NCI-H128 (cell line): ENCODE results near the gene DENND1B.

ENCODE experiments used
- DNase-seq: peaks from one replicate; lab custom pipeline; 2025; ENCODE audit not compliant: unreplicated experiment; lab: John Stamatoyannopoulos, UW

Gene DENND1B

DNA sequence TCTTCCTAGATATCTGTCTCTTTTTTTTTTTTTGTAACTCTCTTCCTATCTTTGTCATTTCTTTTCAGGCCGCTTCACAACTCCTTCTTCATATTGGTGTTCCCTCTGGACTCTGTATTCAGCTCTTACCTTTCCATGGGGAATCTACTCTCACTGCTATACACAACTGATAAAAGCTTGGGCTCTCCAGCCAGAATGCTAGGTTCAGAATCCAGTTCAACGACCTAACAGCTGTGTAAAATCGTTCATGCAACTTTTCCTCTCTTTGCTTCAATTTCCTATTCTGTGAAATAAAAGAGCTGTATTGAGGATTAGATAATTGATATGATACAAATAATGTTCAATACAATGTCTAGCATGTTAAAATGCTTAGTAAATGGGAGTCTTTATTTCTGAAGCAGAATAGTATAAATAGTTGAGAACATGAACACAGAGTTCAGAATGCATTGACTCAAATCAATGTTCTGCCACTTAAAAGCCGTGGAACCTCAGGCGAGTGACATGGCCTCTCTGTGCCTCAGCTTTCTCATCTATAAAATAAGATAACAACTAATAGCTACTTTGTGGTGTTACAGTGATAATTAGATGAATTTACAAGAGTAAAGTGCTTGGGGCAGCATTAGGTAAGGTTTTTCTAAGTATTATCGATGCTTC, 88.5 kb downstream of the DENND1B start:
- DNase-seq = no peak

DNA sequence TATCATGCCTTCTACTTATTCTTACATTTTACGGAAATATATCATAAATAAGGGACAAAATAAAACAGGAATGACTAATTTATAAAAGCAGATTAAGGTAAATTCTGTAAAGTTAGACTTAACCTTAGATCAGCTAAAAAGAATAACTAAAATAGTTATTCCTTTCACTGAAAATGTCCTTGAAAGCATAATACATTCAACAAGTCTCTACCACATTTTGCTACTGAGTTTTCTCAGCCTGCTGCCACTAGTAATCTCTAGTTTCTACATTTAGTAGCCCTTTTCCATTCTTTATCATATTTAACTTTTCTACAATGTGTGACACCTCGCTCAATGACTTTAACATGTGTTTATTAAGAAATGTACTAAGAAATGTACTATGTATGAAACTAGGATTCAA, 89.0 kb downstream of the DENND1B start:
- no peak for DNase-seq

DNA sequence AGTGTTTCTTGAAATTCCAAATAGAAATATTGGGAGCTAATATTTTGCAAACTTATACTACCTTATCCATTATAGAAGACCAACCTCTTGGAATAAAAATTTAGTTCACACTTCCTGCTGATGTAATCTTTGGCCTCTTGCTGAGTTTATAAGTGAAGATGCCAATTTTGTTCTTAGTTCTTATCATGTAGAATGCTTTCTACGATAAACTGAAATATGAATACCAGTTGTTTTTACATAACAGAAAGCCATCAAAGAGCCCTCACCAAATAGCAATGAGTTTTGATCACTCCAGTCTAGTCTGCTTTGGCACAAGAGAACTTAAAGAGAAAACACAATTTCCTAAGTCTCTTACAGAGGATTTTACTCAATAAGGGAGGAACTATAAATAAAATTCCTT, 89.5 kb downstream of the DENND1B start:
- no peak for DNase-seq

DNA sequence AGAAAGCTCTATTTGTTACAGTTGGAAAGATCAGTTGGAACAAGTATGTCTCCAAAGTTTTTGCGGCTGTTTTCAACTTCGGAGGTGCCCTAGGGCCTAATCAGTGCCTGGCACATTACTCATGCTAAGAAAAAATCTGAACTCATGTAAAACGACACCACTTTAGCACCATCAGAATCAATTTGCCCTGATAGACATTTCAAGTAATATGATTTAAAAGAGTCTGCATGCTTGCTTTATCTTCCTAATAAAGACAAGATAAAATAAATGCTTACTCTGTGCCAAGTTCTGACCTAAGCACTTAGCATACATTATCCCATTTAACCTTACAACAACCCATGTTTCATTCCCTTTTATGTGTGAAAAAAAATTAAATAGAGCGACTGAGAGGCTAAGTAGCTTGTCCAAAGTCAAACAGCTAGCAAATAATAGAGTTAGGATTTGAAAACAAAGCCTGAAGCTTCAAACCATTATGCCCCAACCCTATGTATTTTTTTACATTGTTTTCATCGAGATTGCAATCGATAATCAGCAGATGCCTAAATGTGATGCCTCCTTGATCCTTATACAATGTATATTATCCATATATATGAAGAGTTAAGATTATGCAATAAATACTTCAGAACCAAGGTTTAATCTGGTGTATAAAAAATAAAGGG, 91.3 kb downstream of the DENND1B start:
- no peak for DNase-seq

DNA sequence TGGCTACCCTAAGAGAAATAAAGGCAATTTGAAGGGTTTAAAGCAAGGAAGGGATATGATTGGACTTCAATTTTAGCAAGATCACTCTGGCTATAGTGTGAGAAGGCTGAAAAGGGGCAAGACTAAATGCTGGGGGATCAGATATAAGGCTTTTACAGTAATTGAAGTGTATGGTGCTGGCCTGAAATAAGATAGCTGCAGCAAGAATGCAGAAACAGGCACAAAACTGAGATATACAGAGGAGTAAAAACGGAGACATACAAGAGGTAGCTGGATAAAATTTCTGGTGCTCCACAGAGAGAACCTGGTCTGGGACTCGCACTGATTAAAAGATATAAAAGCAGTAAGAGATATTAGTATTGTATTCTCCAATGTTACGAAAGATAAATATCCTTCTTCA, 92.0 kb downstream of the DENND1B start:
- DNase-seq = no peak

DNA sequence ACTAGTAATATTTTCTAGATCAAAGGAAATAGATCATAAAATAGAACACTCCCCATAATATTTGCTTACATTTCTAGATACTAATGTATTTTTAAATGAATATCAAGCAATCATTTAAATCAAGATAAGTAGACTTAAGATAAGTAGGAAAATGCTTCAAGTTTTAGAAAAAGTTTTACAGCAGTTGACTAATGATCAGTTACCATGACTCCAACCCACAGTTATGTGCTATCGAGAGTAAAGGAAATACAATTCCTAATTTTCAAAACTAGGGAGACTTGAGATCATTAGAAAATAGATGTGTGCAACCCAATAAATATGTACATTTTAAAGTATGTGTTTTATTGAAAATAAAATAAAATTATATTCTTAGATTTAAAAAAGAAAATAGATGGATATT, 95.0 kb downstream of the DENND1B start:
- DNase-seq = no peak

DNA sequence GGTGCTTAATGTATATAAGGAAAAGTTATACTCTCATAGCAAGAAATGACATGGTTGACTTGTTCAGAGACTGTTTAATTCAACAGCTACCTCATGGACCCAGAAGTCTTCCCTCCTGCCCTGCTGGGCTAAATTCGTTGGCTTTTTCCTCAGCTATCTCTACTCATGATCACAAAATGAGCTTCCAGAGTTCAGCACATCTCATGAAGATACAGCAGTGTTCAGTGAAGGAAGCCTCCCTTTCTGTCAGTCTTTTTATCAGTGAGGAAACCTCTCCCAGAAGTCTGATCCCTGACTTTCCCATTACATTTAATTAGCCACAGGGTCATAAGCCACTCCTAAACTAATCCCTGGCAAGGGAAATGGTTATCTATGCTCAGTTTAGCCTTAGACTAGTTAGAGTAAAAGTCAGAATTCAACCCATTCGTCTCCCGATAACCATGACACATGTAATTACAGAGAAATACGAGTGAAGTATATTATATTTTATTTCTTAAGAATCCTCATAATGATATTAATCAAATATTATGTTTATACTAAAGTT, 97.5 kb downstream of the DENND1B start:
- no peak for DNase-seq

DNA sequence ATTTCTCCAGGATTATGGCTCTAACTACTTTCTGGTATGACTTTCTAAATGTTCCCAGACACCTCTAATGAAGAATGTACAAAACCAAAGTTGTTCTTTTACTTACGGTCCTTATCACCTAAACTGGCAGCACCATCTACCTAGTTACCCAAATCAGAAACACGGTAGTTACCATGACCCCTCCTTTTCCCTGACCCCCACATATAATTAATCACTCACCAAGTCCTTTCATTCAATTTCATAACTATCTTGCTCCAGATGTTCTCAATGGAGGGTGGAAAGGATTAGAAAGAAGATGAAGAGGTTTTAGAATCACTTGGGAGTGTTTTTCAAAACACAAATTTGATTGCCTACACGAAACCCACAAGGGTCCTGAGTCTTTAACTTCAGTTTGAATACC, 98.0 kb downstream of the DENND1B start:
- no peak for DNase-seq

DNA sequence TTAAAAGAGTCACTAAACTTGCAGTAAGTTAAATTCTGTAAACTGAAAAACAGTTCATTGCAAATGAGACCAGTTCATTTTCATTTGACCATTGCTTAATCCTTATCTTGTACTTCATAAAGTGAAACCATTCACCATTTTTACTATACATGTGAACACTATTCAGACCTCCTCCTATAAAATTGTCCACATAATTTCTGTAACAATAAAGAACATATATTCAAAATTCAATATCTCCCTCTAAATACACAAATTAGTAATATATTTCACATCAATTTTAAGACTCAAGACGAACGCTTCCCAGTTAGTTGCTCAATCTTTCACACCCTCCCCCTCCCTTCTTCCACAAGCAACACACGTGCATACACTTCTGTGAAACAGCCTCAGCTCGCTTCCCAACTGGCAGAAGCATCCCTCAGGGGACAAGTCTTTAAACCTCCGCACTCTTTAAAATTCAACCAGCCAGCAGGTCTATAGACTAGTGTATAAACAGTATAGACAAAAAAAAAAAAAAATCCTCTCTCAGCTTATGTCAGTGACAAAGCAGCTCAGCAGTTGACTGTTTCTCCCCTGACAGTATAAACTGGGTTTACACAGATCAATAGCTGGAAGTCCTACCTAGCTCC, 99.6 kb downstream of the DENND1B start:
- DNase-seq = no peak

DNA sequence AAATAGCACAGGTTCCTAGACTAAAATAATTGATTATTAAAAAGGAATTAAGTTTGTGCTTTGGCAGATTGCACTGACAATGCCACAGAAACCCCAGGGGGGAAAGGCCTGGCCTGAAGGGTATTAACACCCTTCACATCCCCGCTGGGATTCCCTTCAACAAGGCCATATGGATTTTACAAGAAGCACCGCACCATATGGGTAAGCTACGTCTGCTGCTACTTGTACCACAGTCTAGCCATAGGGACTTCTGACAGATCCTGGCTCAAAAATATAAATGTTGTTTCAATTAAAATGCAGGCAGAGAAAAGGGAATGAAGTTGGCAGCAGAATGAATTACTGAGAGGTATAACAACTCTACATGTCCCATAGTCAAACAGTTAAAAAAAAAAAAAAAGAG, 101.0 kb downstream of the DENND1B start:
- DNase-seq = no peak

DNA sequence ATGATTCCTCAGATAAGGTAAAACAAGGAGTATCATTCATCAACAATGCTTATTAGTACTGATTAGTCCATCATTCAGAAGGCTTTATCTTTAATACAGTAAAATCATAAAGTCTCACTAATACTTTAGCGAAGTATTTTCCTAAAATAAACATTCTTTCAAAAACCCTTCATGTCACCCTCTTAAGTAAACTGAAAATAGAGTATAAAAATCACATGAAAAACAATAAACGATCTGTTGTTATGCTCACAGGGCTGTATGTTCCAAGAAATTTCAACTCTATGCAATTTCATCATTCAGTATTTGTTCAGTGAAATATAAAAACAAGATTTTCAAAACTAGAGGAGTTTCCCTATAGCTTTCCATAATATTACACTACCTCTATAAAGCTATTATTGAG, 102.0 kb downstream of the DENND1B start:
- DNase-seq = no peak

DNA sequence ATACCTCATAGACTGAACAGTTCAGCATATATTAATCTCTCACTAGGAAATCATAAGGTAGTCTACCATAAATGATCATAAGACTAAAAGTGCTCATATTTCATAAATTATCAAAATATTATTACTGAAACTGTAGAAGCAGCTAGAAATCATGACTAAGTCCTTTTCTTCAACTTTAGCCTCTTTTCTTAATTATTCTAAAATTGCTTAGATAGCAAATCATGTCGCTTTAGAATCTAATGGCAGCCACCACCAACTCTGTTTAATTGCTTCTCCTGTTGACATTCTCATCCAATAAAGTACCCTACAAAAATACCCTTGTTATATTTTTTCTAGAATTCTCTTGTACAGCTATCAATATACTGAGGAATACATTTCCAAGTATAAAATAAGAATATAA, 102.9 kb downstream of the DENND1B start:
- no peak for DNase-seq

DNA sequence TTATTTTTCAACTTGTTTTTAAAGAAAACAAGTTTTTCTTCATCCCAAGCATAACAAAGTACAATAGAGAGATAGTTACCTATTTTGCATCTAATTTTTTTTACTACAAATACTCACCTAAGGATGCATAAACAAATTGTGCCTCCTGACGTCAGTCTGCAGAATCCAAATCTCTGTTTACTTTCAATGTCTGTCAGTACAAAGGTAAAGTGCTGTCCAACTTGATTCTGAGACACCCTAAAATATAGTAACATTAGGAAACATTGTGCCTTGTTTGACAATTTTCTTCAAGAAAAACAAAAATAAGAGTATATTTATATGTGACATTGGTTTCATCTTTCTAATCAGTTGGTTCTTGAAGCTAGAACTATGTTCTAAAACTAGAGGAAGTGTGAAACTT, 103.4 kb downstream of the DENND1B start:
- no peak for DNase-seq

DNA sequence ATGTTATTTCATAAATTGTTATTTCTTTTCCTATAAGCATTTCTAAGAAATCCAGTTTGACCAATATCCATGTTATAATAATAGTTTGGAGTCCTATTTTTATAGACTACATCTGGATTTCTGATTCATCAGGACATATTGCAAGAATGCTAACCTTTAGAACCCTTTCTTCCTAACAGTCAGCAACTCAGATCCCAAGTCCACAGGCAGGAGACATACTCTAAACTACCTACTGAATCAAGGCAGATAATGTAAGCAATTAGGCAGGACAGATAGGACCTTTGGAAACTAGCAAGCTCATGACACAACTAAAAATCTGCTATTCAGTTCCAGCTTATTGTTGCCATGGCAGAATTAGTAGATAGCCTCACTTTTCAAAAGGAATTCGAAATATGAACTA, 104.1 kb downstream of the DENND1B start:
- no peak for DNase-seq

DNA sequence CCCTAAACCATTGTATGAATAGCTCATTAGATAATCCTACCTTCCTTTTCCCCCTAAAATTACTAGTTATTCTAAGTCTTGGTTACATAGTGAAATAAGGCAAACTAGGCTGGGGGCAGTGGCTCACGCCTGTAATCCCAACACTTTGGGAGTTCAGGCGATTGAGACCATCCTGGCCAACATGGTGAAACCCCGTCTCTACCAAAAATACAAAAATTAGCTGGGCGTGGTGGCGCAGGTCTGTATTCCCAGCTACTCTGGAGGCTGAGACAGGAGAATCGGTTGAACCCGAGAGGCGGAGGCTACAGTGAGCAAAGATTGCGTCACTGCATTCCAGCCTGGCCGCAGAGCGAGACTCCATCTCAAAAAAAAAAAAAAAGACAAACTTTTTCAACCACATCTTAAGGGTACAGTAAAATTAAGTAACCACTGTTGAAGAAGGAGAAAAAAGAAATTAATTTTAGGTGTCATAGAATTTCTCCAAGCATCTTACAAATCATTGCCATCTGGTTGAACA, 108.5 kb downstream of the DENND1B start:
- DNase-seq = no peak

DNA sequence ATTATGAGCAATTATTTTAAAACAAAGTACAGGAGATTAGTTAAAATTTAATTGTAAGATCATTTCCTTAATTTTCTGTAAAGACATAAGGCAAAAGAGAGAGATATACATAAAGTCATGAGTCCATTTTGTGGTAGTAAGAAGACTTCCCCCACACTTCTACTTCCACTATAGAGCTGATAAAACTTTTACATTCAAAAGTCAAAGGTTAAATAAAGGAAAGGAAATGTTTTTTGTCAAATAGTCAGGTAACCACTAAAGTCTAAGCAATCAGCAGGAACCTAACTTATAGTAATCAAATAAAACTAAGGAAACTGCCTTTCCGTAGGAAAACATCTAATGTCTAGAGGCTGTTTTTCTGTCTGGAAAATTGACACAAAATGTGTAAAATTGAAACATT, 110.9 kb downstream of the DENND1B start:
- DNase-seq = no peak

DNA sequence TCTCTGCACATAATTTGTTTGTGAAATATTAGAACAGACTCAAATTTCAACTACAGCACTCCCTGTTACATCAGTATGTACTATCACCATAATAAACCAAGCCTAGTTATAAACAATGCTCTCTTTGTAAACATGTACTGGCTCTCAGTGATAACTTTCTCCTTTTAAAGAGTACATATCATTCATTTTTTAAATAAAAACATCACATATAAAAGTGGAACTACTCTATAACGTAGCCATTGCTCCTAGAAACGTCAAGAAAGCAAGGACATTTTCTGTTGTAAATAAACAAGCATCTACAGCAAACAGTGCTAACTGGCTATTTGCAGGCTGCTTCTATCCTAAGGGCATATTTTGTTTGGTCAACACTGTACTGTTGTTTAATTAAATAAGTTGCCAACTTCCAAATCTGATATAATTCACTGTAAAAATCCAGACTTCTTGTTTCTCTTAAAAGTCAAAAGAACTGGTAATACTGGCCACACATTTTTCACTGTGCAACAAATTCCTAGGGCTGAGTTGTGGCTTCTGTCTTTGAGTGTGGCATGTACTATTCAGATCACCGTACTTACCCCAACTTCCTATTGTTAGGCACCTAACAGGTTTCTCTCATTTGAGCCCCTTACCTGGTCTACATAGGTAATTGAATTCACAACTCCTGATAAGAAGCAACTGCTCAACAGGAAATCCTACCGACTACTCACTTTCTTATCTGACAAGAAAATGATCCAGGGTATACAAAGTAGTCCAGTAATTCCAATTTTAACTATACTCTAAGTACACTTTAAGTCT, 111.9 kb downstream of the DENND1B start:
- no peak for DNase-seq

DNA sequence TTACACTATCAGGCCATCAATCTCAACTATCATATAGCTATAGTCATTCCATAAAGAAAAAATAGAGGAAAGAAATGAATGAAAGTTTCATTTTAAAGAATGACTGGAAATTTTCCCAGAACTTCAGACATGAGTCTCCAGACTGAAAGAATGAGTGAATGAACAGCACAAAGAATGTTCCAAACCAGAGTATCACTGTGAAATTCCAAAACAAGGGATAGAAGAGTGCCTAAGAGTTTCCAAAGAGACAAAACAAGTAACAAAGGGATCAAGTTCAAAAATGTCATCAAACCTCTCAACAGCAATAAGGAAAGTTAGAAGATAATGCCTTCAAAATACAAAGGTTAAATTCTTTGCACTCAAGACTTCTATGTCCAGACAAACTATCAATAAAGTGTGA, 114.9 kb downstream of the DENND1B start:
- DNase-seq = no peak

DNA sequence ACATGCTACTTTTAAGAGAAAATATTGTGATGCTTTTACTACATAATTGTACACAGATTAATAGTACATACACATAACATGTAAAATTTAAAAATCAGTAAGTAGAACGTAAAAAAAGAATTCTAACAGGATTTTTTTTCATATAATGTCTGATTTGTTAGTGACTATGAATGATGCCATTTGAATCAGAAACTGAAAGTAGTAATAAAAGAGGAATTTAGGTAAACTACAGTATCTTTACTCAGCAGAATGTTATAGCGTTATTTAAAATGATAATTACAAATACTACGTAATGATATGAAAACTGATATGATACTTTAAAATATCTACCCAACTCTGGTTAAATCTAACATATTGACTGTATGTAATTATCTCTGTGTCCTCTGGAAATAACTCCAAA, 116.1 kb downstream of the DENND1B start:
- DNase-seq = no peak

DNA sequence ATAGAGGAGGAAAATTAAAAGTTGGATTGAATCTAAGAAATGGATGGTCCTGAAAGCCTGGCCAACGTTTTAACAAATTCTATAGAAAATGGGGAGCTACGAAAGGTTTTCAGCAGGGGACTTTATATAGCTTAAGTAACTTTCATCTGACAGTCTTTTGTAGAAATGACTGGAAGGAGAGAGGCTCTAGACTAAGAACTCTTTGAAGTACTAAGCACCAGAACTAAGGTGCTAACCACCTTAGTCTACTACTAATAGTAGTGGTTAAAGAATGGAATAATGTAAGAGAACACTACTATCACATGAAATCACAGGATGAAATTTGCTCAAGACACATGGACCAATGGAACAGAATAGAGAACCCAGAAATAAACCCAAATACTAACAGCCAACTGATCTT, 126.1 kb downstream of the DENND1B start:
- DNase-seq = no peak

DNA sequence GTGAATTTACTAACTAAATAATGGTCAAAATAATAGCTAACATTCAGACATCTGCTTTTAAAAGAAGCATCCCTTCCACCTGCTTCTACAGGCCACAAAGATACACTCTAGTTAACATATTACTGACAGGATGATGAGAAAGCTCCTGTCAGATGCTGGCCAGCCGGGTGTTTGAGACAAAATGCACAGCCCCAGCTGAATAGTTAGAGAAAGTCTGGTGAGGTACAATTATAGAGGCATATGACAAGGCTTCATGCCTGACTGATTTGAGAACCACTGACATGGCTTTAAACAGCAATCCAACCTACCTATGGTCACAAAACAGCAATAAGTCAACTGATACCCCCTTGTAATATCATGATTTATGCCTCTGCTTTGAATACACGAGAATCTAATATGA, 137.0 kb downstream of the DENND1B start:
- DNase-seq = peak; percentile 33
